ENCODE data around the gene CDH26. TPM values are rescaled to one million over a fixed set of nuclear protein-coding genes. Genes with fewer than 3 reads are reported as not detected.
"Not testable (repeated sequence)": the region's sequence is repeated elsewhere in the genome, so short reads cannot be mapped to it uniquely, and the experiment has no call there.

CDH26 gene
- total and polyA plus RNA-seq, 7 donors = 0.74 to 5.5 (median 1.4) TPM; not detected in 2

- Histone ChIP-seq H3K27me3 (no peaks in the 10 kb centered on the region), H3K36me3 (peaks cover 3 to 21% (median 4%) of the 10 kb centered on the region in 4 donors), H3K9me3 (no peaks in the 10 kb centered on the region), H3K27ac (no peak overlapping the region), H3K4me3 (no peak overlapping the region), H3K4me1 (peaks cover 0 to 35% (median 12%) of the 10 kb centered on the region in 4 donors)
- 37 to 38% methylated on average over 7 of the region's 7 CpGs for WGBS, 2 donors
- DNase-seq = no peak
- TF ChIP-seq EP300 (IDR thresholded peaks at IDR 0.05) = no peak
- no peak for TF ChIP-seq POLR2A (IDR thresholded peaks at IDR 0.05)
- peak; percentile 21 to 51 (median 30) for TF ChIP-seq CTCF (IDR thresholded peaks at IDR 0.05)
- TF ChIP-seq POLR2AphosphoS5 (IDR thresholded peaks at IDR 0.05) = no peak
- intact Hi-C loops (cut with DNase I) = no loop called here
These were observed 9.1 kb upstream of the CDH26 start for GRCh38 chr20:59948828-59949720.

- no peak overlapping the region for H3K4me3 ChIP-seq
- TF ChIP-seq CTCF (IDR thresholded peaks at IDR 0.05) = no peak
- no peak for TF ChIP-seq POLR2AphosphoS5 (IDR thresholded peaks at IDR 0.05)
- TF ChIP-seq POLR2A (IDR thresholded peaks at IDR 0.05) = no peak
- no peak for TF ChIP-seq EP300 (IDR thresholded peaks at IDR 0.05)
- no peaks in the 10 kb centered on the region for H3K27me3 ChIP-seq
- peaks cover 0 to 12% (median 0%) of the 10 kb centered on the region in 4 donors for H3K36me3 ChIP-seq
- peaks cover 0 to 29% (median 10%) of the 10 kb centered on the region in 4 donors for H3K4me1 ChIP-seq
- intact Hi-C loops (cut with DNase I) = no loop called here
- DNase-seq = no peak
- H3K9me3 ChIP-seq = no peaks in the 10 kb centered on the region
- no peak overlapping the region for H3K27ac ChIP-seq
- WGBS, 2 donors = 96 to 97% methylated on average over 6 of the region's 6 CpGs
These were observed 8.3 kb upstream of the CDH26 start for GRCh38 chr20:59949911-59950310.

GRCh38 chr20:59954718-59955117 lies 3.5 kb upstream of the CDH26 start:
- Histone ChIP-seq H3K4me1 (no peaks in the 10 kb centered on the region), H3K9me3 (no peaks in the 10 kb centered on the region), H3K27me3 (no peaks in the 10 kb centered on the region), H3K4me3 (no peak overlapping the region), H3K36me3 (peaks cover 0 to 14% (median 0%) of the 10 kb centered on the region in 4 donors), H3K27ac (no peak overlapping the region)
- DNase-seq = no peak
- TF ChIP-seq EP300 (IDR thresholded peaks at IDR 0.05) (no peak), POLR2AphosphoS5 (IDR thresholded peaks at IDR 0.05) (no peak), POLR2A (IDR thresholded peaks at IDR 0.05) (no peak), CTCF (IDR thresholded peaks at IDR 0.05) (no peak)
- intact Hi-C loops (cut with DNase I) = no loop called here
- 92% methylated on average over 4 of the region's 4 CpGs for WGBS, 2 donors

GRCh38 chr20:59955131-59955796 lies 3.0 kb upstream of the CDH26 start:
- Histone ChIP-seq H3K4me3 (no peak overlapping the region), H3K27me3 (no peaks in the 10 kb centered on the region), H3K27ac (no peak overlapping the region), H3K9me3 (no peaks in the 10 kb centered on the region), H3K4me1 (no peaks in the 10 kb centered on the region), H3K36me3 (peaks cover 0 to 9% (median 0%) of the 10 kb centered on the region in 4 donors)
- TF ChIP-seq CTCF (IDR thresholded peaks at IDR 0.05) (no peak), EP300 (IDR thresholded peaks at IDR 0.05) (no peak), POLR2AphosphoS5 (IDR thresholded peaks at IDR 0.05) (no peak), POLR2A (IDR thresholded peaks at IDR 0.05) (no peak)
- intact Hi-C loops (cut with DNase I) = no loop called here
- 45 to 79% methylated on average over 8 of the region's 8 CpGs for WGBS, 2 donors
- no peak for DNase-seq

GRCh38 chr20:59957568-59957967 lies 655 bp upstream of the CDH26 start:
- H3K27ac ChIP-seq; intact Hi-C loops (cut with DNase I); H3K27me3 ChIP-seq; H3K4me1 ChIP-seq; DNase-seq; H3K4me3 ChIP-seq; H3K36me3 ChIP-seq; H3K9me3 ChIP-seq: not testable (repeated sequence)

Data from sigmoid colon (tissue), 7 donors.